Keratinocyte (primary cell): ENCODE data around the gene FAM83G. TPM values are rescaled to one million over a fixed set of nuclear protein-coding genes. Genes with fewer than 3 reads are reported as not detected.

ENCODE experiments used
- DNase-seq: peaks from one replicate; pipeline ENCODE4 v3.0.0-alpha.2; 2011; ENCODE audit warnings: low read depth, missing footprints, low spot score
- FAIRE-seq: peaks from 2 replicates; lab custom pipeline; 2011; peaks lifted over from hg19 to GRCh38; lab: Jason Lieb, UNC
- H2AFZ ChIP-seq: 2 replicates; pipeline ENCODE4 v1.6.0; 2012; ENCODE audit warnings: low read length, control low read depth, inconsistent platforms; ENCODE audit not compliant: control insufficient read depth
- H3K27ac ChIP-seq: 2 replicates; pipeline ENCODE4 v1.5.1; 2011; ENCODE audit warnings: low read length; ENCODE audit not compliant: control insufficient read depth, insufficient read depth
- H3K27me3 ChIP-seq: 3 replicates; pipeline ENCODE4 v1.6.0; 2011; ENCODE audit warnings: low read length; ENCODE audit not compliant: control insufficient read depth, insufficient read depth; ENCODE audit errors: extremely low read depth
- H3K36me3 ChIP-seq, 2 experiments: 2 replicates in 1 of 2; 3 replicates in 1 of 2; pipeline ENCODE4 v1.5.1; 2011; ENCODE audit warnings: low read length in 2 of 2, mild to moderate bottlenecking in 1 of 2; ENCODE audit not compliant: control insufficient read depth in 2 of 2, insufficient read depth in 2 of 2; ENCODE audit errors: extremely low read depth in 1 of 2
- H3K4me1 ChIP-seq: 3 replicates; pipeline ENCODE4 v1.5.1; 2011; ENCODE audit warnings: low read length; ENCODE audit not compliant: control insufficient read depth, insufficient read depth; ENCODE audit errors: extremely low read depth
- H3K4me2 ChIP-seq: 3 replicates; pipeline ENCODE4 v1.6.0; 2011; ENCODE audit warnings: low read depth, low read length; ENCODE audit not compliant: control insufficient read depth, insufficient read depth; ENCODE audit errors: extremely low read depth
- H3K4me3 ChIP-seq, 3 experiments: fragments of 200-600 bp in 1 of 3; sonication (generic) in 1 of 3; 2 replicates in 2 of 3; 3 replicates in 1 of 3; pipeline ENCODE4 v1.5.1; 2011 to 2016; ENCODE audit warnings: low read length in 3 of 3, mild to moderate bottlenecking in 3 of 3, control low read depth in 2 of 3, inconsistent platforms in 1 of 3, low read depth in 1 of 3, mixed read lengths in 1 of 3, mixed run types in 1 of 3, moderate library complexity in 1 of 3; ENCODE audit not compliant: control insufficient read depth in 2 of 3, insufficient read depth in 2 of 3; ENCODE audit errors: extremely low read depth in 1 of 3
- H3K79me2 ChIP-seq: 2 replicates; pipeline ENCODE4 v1.6.0; 2012; ENCODE audit warnings: low read length; ENCODE audit not compliant: control insufficient read depth, insufficient read depth
- H3K9ac ChIP-seq: 3 replicates; pipeline ENCODE4 v1.6.0; 2011; ENCODE audit warnings: low read length; ENCODE audit not compliant: control insufficient read depth, insufficient read depth; ENCODE audit errors: extremely low read depth
- H3K9me1 ChIP-seq: 3 replicates; pipeline ENCODE4 v1.6.0; 2011; ENCODE audit warnings: low read length; ENCODE audit not compliant: control insufficient read depth, insufficient read depth; ENCODE audit errors: extremely low read depth
- H3K9me3 ChIP-seq: 2 replicates; pipeline ENCODE4 v1.5.1; 2012; ENCODE audit warnings: low read depth, low read length; ENCODE audit not compliant: control insufficient read depth
- H4K20me1 ChIP-seq: 3 replicates; pipeline ENCODE4 v1.6.0; 2011; ENCODE audit warnings: low read length; ENCODE audit not compliant: control insufficient read depth, insufficient read depth; ENCODE audit errors: extremely low read depth
- CTCF ChIP-seq, 3 experiments: IDR thresholded peaks in 1 of 3; conservative IDR thresholded peaks in 1 of 3; optimal IDR thresholded peaks in 1 of 3; 2 replicates in 2 of 3; 3 replicates in 1 of 3; pipeline versions ENCODE3 to v1.5.1; 2011; ENCODE audit warnings: low read length in 3 of 3, mild to moderate bottlenecking in 3 of 3, moderate library complexity in 2 of 3, control low read depth in 1 of 3, inconsistent platforms in 1 of 3; ENCODE audit not compliant: insufficient read depth in 2 of 3; ENCODE audit errors: extremely low read depth in 1 of 3
- EZH2 ChIP-seq: IDR thresholded peaks from one replicate; pipeline ENCODE4 v1.6.1; 2012; ENCODE audit warnings: inconsistent platforms, mild to moderate bottlenecking, low read length, moderate library complexity
- dilution Hi-C: fragments of 300-500 bp; cut with MboI; formaldehyde crosslinking; loops from one replicate; pipeline ENCODE4 v1.7.0; 2020; ENCODE audit warnings: low sequenced_read_pairs; ENCODE audit not compliant: extremely low pct_ligation_motif_present
- polyA plus RNA-seq, 5 experiments: library from polyadenylated mRNA; depleted of rRNA in 3 of 5; stranded (reverse) in 3 of 5; stranded (forward) in 1 of 5; unstranded in 1 of 5; fragments of >200 nt; gene quantifications; 1 replicate in 1 of 5; 2 replicates in 3 of 5; 3 replicates in 1 of 5; pipeline versions ENCODE4 v1.2.1 to v1.2.3, GENCODE V29; 2011 to 2012; ENCODE audit warnings: missing spikeins in 2 of 5, low read depth in 1 of 5, low replicate concordance in 1 of 5

Gene FAM83G
- polyA plus RNA-seq, 1 donor (not counting 4 experiments of a cell fraction or from before 2014, with no cell fraction given) = 23.2 TPM

- Histone ChIP-seq H3K79me2 (no peaks in the 10 kb centered on the region), H3K4me1 (peaks cover 6% of the 10 kb centered on the region), H3K9me3 (no peaks in the 10 kb centered on the region), H3K36me3 (no peaks in the 10 kb centered on the region), H3K27ac (no peak overlapping the region), H3K9me1 (no peaks in the 10 kb centered on the region), H2AFZ (no peak overlapping the region), H3K4me2 (no peak overlapping the region), H4K20me1 (no peaks in the 10 kb centered on the region), H3K9ac (no peak overlapping the region), H3K27me3 (peaks cover 11% of the 10 kb centered on the region), H3K4me3 (no peak overlapping the region)
- DNase-seq = no peak
- FAIRE-seq = no peak
- dilution Hi-C loops = no loop called here
- TF ChIP-seq EZH2 = no peak
- TF ChIP-seq CTCF (optimal IDR thresholded peaks at IDR 0.05 in 1 of 3, IDR thresholded peaks at IDR 0.05 in 1 of 3, conservative IDR thresholded peaks at IDR 0.05 in 1 of 3; ENCODE audit: extremely low read depth in 1 of 3, insufficient read depth in 2 of 3, low read length in 3 of 3) = no peak
Observed at GRCh38 chr17:18953231-18953728, 51.3 kb downstream of the FAM83G start.

DNA sequence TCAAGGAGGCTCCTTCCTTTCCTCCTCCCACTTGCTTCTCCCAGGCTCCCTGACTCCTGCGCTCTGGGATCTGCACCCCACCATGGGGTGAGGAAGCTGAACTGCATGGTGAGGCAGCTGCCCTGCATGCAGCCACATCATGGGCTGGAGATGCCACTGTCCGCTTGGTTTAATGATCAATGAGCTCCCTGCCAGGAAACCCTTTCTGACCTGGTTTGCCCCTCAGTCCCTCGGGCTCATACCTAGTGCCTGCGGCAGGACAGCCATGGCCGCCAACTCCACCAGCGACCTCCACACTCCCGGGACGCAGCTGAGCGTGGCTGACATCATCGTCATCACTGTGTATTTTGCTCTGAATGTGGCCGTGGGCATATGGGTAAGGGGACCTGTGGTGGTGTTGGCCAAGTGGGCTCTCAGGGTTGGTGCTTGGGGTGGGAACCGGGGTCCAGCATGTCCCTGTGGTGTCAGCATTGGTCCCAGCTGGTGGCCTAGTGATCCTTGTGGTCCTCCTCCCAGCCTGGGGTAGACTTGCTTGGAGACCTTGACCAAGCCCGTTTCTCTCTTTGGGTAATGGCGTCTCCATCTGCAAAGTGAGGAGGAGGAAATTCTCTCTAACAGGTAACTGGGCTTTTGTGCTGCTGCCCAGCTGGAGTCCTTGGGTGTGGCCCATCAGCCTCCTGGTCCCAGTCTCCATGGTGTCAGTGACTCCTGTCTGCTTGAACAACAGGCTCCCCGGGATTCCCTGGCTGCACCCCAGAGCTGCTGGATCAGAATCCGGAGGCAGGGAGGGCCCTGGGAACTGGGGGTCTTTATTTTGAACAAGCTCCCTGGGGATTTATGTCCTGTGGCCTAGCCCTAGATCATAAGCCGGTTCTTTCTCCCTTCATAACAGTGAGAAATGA, 52.4 kb downstream of the FAM83G start, which contains the start of gene SLC5A10:
Gene SLC5A10, plus strand, starts transcription at position 225 of the 902 bp plus-strand sequence. Its CDS starts 41 bp downstream, at position 266.
- H3K4me1 ChIP-seq = peaks cover 6% of the 10 kb centered on the region
- no peaks in the 10 kb centered on the region for H3K36me3 ChIP-seq
- FAIRE-seq = no peak
- no peaks in the 10 kb centered on the region for H4K20me1 ChIP-seq
- no peak within 1 kb of the TSS for H3K4me2 ChIP-seq
- no peak for DNase-seq
- no peaks in the 10 kb centered on the region for H3K9me1 ChIP-seq
- no peak within 1 kb of the TSS for H3K9ac ChIP-seq
- H3K27me3 ChIP-seq = peaks cover 16% of the 10 kb centered on the region
- H3K9me3 ChIP-seq = no peaks in the 10 kb centered on the region
- dilution Hi-C loops = no loop called here
- no peak within 1 kb of the TSS for H3K27ac ChIP-seq
- H3K4me3 ChIP-seq = no peak within 1 kb of the TSS
- no peak within 1 kb of the TSS for H2AFZ ChIP-seq
- no peaks in the 10 kb centered on the region for H3K79me2 ChIP-seq
- TF ChIP-seq CTCF (optimal IDR thresholded peaks at IDR 0.05 in 1 of 3, IDR thresholded peaks at IDR 0.05 in 1 of 3, conservative IDR thresholded peaks at IDR 0.05 in 1 of 3; ENCODE audit: extremely low read depth in 1 of 3, insufficient read depth in 2 of 3, low read length in 3 of 3) (peak; percentile 22 to 34 (median 27)), EZH2 (no peak)
